HUES48 (cell line): ENCODE data around the gene BTBD19.
"Not testable (repeated sequence)": the region's sequence is repeated elsewhere in the genome, so short reads cannot be mapped to it uniquely, and the experiment has no call there.

Experiments used
- H3K27ac ChIP-seq: one replicate; pipeline ENCODE4 v1.7.0; 2013; ENCODE audit warnings: low read depth, low read length, inconsistent platforms
- H3K27me3 ChIP-seq: 2 replicates; pipeline ENCODE4 v1.6.1; 2013; ENCODE audit warnings: mild to moderate bottlenecking, low read length; ENCODE audit not compliant: control insufficient read depth, insufficient read depth
- H3K36me3 ChIP-seq: 2 replicates; pipeline ENCODE4 v1.6.1; 2013; ENCODE audit warnings: low read length; ENCODE audit not compliant: control insufficient read depth, insufficient read depth
- H3K4me1 ChIP-seq: 2 replicates; pipeline ENCODE4 v1.6.1; 2013; ENCODE audit warnings: mild to moderate bottlenecking, low read length; ENCODE audit not compliant: control insufficient read depth, insufficient read depth
- H3K4me3 ChIP-seq: 2 replicates; pipeline ENCODE4 v1.5.1; 2013; ENCODE audit warnings: mild to moderate bottlenecking, low read depth, low read length
- H3K9ac ChIP-seq: 2 replicates; pipeline ENCODE4 v1.6.1; 2013; ENCODE audit warnings: mild to moderate bottlenecking, low read depth, low read length, moderate library complexity
- H3K9me3 ChIP-seq: 2 replicates; pipeline ENCODE4 v1.6.1; 2013; ENCODE audit warnings: low read length; ENCODE audit not compliant: control insufficient read depth, insufficient read depth

The BTBD19 gene

GRCh38 chr1:44788120-44788860 lies 20.0 kb upstream of the BTBD19 start, which contains the start of gene BEST4:
TSS of gene BEST4 (minus strand) at chr1:44788170. CDS start at chr1:44787705, 465 bp downstream.
- Histone ChIP-seq H3K9ac (no peak within 1 kb of the TSS), H3K4me3 (no peak within 1 kb of the TSS), H3K27me3 (peaks cover 9% of the 10 kb centered on the region), H3K27ac (no peak within 1 kb of the TSS), H3K9me3 (no peaks in the 10 kb centered on the region), H3K36me3 (no peaks in the 10 kb centered on the region), H3K4me1 (peaks cover 30% of the 10 kb centered on the region)

GRCh38 chr1:44790968-44791801 lies 17.1 kb upstream of the BTBD19 start:
- Histone ChIP-seq H3K4me3 (no peak overlapping the region), H3K9me3 (no peaks in the 10 kb centered on the region), H3K27me3 (peaks cover 3% of the 10 kb centered on the region; the same call in 1 of the 2 replicates), H3K9ac (no peak overlapping the region), H3K4me1 (peaks cover 17% of the 10 kb centered on the region), H3K27ac (no peak overlapping the region), H3K36me3 (no peaks in the 10 kb centered on the region)

- H3K36me3 ChIP-seq = no peaks in the 10 kb centered on the region
- H3K27me3 ChIP-seq = no peaks in the 10 kb centered on the region
- H3K9me3 ChIP-seq = no peaks in the 10 kb centered on the region
- H3K9ac ChIP-seq = no peak overlapping the region
- H3K27ac ChIP-seq = peak overlapping the region; percentile 58
- H3K4me3 ChIP-seq = no peak overlapping the region
- peaks cover 10% of the 10 kb centered on the region for H3K4me1 ChIP-seq
These were observed 15.4 kb upstream of the BTBD19 start for GRCh38 chr1:44792736-44793502.

- not testable (repeated sequence) for H3K27ac ChIP-seq, H3K4me1 ChIP-seq, H3K4me3 ChIP-seq, H3K9ac ChIP-seq, H3K9me3 ChIP-seq, H3K27me3 ChIP-seq
- peaks cover 11% of the 10 kb centered on the region; the same call in 1 of the 2 replicates for H3K36me3 ChIP-seq
These were observed 10.4 kb upstream of the BTBD19 start for GRCh38 chr1:44797886-44798285.

- Histone ChIP-seq H3K9me3 (no peaks in the 10 kb centered on the region), H3K27ac (no peak overlapping the region), H3K36me3 (peaks cover 19% of the 10 kb centered on the region), H3K4me1 (no peaks in the 10 kb centered on the region), H3K4me3 (no peak overlapping the region), H3K27me3 (peaks cover 4% of the 10 kb centered on the region), H3K9ac (no peak overlapping the region)
These were observed 9.6 kb upstream of the BTBD19 start for GRCh38 chr1:44798481-44799365.

GRCh38 chr1:44799770-44800584 lies 8.3 kb upstream of the BTBD19 start, which contains the start of gene PLK3:
TSS of gene PLK3 (plus strand) at chr1:44800377. CDS start at chr1:44800464, 87 bp downstream.
- Histone ChIP-seq H3K4me1 (no peaks in the 10 kb centered on the region), H3K4me3 (peak within 1 kb of the TSS; percentile 75), H3K9ac (peak within 1 kb of the TSS; percentile 89), H3K27me3 (peaks cover 4% of the 10 kb centered on the region), H3K36me3 (peaks cover 27% of the 10 kb centered on the region), H3K9me3 (no peaks in the 10 kb centered on the region), H3K27ac (peak within 1 kb of the TSS; percentile 98)

DNA sequence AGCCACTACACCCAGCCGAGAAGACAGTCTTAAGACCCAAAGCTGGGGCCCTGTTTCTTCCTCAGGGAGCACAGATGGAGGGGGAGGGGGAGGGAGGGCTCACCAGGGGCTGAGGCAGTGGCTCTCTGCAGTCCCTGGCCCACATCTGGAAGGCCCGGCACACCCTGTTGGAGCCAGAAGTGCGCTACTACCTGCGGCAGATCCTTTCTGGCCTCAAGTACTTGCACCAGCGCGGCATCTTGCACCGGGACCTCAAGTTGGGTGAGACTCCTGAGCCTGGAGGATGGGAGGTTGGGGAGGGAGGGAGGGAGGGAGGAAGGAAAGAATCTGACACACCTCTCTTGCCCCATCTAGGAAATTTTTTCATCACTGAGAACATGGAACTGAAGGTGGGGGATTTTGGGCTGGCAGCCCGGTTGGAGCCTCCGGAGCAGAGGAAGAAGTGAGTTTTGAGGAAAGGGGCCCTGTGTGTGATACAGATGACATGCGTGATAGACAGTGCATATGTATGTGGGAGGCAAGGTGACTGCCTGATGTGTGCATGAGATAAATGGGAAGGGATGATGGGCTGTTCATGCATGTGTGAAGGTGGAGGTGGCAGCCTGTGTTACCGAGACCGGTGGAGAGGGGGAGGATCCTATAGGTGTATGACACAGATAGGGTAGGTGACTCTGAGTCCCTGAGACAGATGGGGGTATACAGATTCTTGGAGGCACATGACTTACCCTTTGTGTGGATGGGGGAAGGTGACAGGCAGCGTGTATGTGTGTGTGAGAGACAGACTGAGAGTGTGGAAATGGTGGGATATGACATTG lies 6.6 kb upstream of the BTBD19 start:
- Histone ChIP-seq H3K9me3 (no peaks in the 10 kb centered on the region), H3K4me1 (peaks cover under 1% of the 10 kb centered on the region), H3K27me3 (peaks cover 4% of the 10 kb centered on the region), H3K4me3 (no peak overlapping the region; the same call in 1 of the 2 replicates), H3K9ac (no peak overlapping the region), H3K27ac (no peak overlapping the region), H3K36me3 (peaks cover 37% of the 10 kb centered on the region)

GRCh38 chr1:44802306-44803061 lies 5.8 kb upstream of the BTBD19 start:
- Histone ChIP-seq H3K9me3 (no peaks in the 10 kb centered on the region), H3K36me3 (peaks cover 40% of the 10 kb centered on the region), H3K9ac (no peak overlapping the region), H3K4me1 (peaks cover 9% of the 10 kb centered on the region), H3K4me3 (no peak overlapping the region; the same call in 1 of the 2 replicates), H3K27ac (no peak overlapping the region), H3K27me3 (peaks cover 4% of the 10 kb centered on the region)

GRCh38 chr1:44803062-44803311 lies 5.3 kb upstream of the BTBD19 start:
- H3K27ac ChIP-seq = no peak overlapping the region
- H3K4me3 ChIP-seq = no peak overlapping the region
- peaks cover 14% of the 10 kb centered on the region for H3K4me1 ChIP-seq
- H3K27me3 ChIP-seq = peaks cover 4% of the 10 kb centered on the region
- H3K36me3 ChIP-seq = peaks cover 40% of the 10 kb centered on the region
- no peak overlapping the region for H3K9ac ChIP-seq
- no peaks in the 10 kb centered on the region for H3K9me3 ChIP-seq
